Measurements from ENCODE around the gene FBXO28. TPM values are rescaled to one million over a fixed set of nuclear protein-coding genes. Genes with fewer than 3 reads are reported as not detected.

Gene FBXO28
- total RNA-seq, 1 experiment from 2014 or later: 37.0 TPM

- TF ChIP-seq, protein P1, sequence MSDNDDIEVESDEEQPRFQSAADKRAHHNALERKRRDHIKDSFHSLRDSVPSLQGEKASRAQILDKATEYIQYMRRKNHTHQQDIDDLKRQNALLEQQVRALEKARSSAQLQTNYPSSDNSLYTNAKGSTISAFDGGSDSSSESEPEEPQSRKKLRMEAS (IDR thresholded peaks at IDR 0.05): no peak
- no peak for TF ChIP-seq ELF1 (IDR thresholded peaks at IDR 0.05; ENCODE audit: borderline replicate concordance, low read depth)
- no peak for TF ChIP-seq SP1 (IDR thresholded peaks at IDR 0.05; ENCODE audit: low read depth)
- TF ChIP-seq SIN3A (IDR thresholded peaks at IDR 0.05; ENCODE audit: low read depth): no peak
- no peak for TF ChIP-seq EGR1 (IDR thresholded peaks at IDR 0.05; ENCODE audit: low read depth)
- TF ChIP-seq TCF7L2 (IDR thresholded peaks at IDR 0.05; ENCODE audit: borderline replicate concordance, extremely low read depth, insufficient read depth, insufficient read length): no peak
- TF ChIP-seq ZNF274 (IDR thresholded peaks at IDR 0.05; ENCODE audit: low read depth, low read length): no peak
- TF ChIP-seq FOSL1 (IDR thresholded peaks at IDR 0.05; ENCODE audit: low read depth): no peak
- TF ChIP-seq ZBTB33 (IDR thresholded peaks at IDR 0.05; ENCODE audit: extremely low read depth, insufficient replicate concordance, low read length): no peak
- TF ChIP-seq CEBPB (IDR thresholded peaks at IDR 0.05; ENCODE audit: low read depth): no peak
- TF ChIP-seq EZH2phosphoT487 (IDR thresholded peaks at IDR 0.05; ENCODE audit: borderline replicate concordance): no peak
- TF ChIP-seq POLR2AphosphoS5 (IDR thresholded peaks at IDR 0.05; ENCODE audit: low read depth, low read length): no peak
- BruUV-seq (replicated peaks): no TSS peak
- peaks cover 7 to 23% of the 10 kb centered on the region in 2 experiments; a peak in 2 of 4 replicates for H3K4me1 ChIP-seq (ENCODE audit: control insufficient read depth in 1 of 2, insufficient read depth in 2 of 2, low read length in 2 of 2)
- intact Hi-C loops (cut with micrococcal nuclease): no loop called here
- H3K36me3 ChIP-seq (ENCODE audit: control insufficient read depth in 1 of 2, insufficient read depth in 2 of 2, low read length in 2 of 2): no peaks in the 10 kb centered on the region
- ChIA-PET CTCF (no interaction called here), RAD21 (ENCODE audit: low non-redundant PET in 1 of 2, low total read pairs in 2 of 2, uncharacterized antibody in 2 of 2, unreplicated experiment in 2 of 2) (no interaction called here), POLR2A (no interaction called here)
- no peak overlapping the region for H3K27ac ChIP-seq (ENCODE audit: low read depth, low read length)
- no peak overlapping the region for H3K9ac ChIP-seq (ENCODE audit: low read length)
- H3K9me2 ChIP-seq (ENCODE audit: insufficient read depth): no peaks in the 10 kb centered on the region
- no peak overlapping the region for H3K4me2 ChIP-seq (ENCODE audit: low read length)
- H2AFZ ChIP-seq (ENCODE audit: low read depth, low read length, poor library complexity, severe bottlenecking): no peak overlapping the region
- H4K20me1 ChIP-seq (ENCODE audit: insufficient read depth): no peaks in the 10 kb centered on the region
- H3K4me3 ChIP-seq (replicated peaks in 1 of 2; ENCODE audit: low read depth in 1 of 2, low read length in 2 of 2): no peak overlapping the region
- no peak for ATAC-seq
- no peak for DNase-seq (ENCODE audit: low read depth, low spot score)
- no peaks in the 10 kb centered on the region for H3K27me3 ChIP-seq (ENCODE audit: insufficient read depth, low read length)
- H3K9me3 ChIP-seq (ENCODE audit: control insufficient read depth in 1 of 2, insufficient read depth in 1 of 2, low read depth in 1 of 2, low read length in 2 of 2): no peaks in the 10 kb centered on the region
- H3K79me2 ChIP-seq (ENCODE audit: insufficient read depth, low read length): no peaks in the 10 kb centered on the region
These were observed 32.3 kb upstream of the FBXO28 start for GRCh38 chr1:224081604-224082003.

Data from HCT116 (cell line).